OCI-LY3 (cell line): Measurements from ENCODE around the gene CCDC154.

Experiments
- H2AFZ ChIP-seq: fragments of 200-600, 300-600 bp; shearing (Covaris generic); 2 replicates; pipeline ENCODE4 v1.6.0; 2014; ENCODE audit warnings: antibody characterized with exemption, low read depth, low read length
- H3K27ac ChIP-seq: fragments of 200-600, 300-600 bp; sonication (generic); 2 replicates; pipeline ENCODE4 v1.5.1; 2014; ENCODE audit warnings: mild to moderate bottlenecking, low read length, moderate library complexity, mixed read lengths
- H3K27me3 ChIP-seq: fragments of 200-600, 300-600 bp; sonication (generic); 2 replicates; pipeline ENCODE4 v1.6.1; 2014; ENCODE audit warnings: low read depth, low read length, mixed read lengths
- H3K36me3 ChIP-seq: fragments of 200-600, 300-600 bp; sonication (generic); replicated peaks from 2 replicates; pipeline ENCODE3; 2014; ENCODE audit warnings: low read depth, low read length, mixed read lengths
- H3K4me1 ChIP-seq: fragments of 300-600, 200-600 bp; sonication (generic); 2 replicates; pipeline ENCODE4 v1.6.1; 2014; ENCODE audit warnings: low read length, mixed read lengths
- H3K4me2 ChIP-seq: fragments of 200-600, 300-600 bp; sonication (generic); 2 replicates; pipeline ENCODE4 v1.6.1; 2014; ENCODE audit warnings: low read length, mixed read lengths
- H3K4me3 ChIP-seq: fragments of 300-600, 200-600 bp; sonication (generic); 2 replicates; pipeline ENCODE4 v1.5.1; 2014; ENCODE audit warnings: antibody characterized with exemption, mild to moderate bottlenecking, low read length, moderate library complexity
- H3K79me2 ChIP-seq: fragments of 300-600, 200-600 bp; shearing (Covaris generic); 2 replicates; pipeline ENCODE4 v1.6.1; 2014; ENCODE audit warnings: mild to moderate bottlenecking, low read length, mixed read lengths
- H3K9ac ChIP-seq: fragments of 300-600, 200-600 bp; shearing (Covaris generic); 2 replicates; pipeline ENCODE4 v1.6.0; 2014; ENCODE audit warnings: mild to moderate bottlenecking, low read length, moderate library complexity
- H3K9me3 ChIP-seq: fragments of 200-600, 300-600 bp; shearing (Covaris generic); 2 replicates; pipeline ENCODE4 v1.6.1; 2014; ENCODE audit warnings: low read length, mixed read lengths; ENCODE audit not compliant: insufficient read depth
- H4K20me1 ChIP-seq: fragments of 200-600, 300-600 bp; sonication (generic); 2 replicates; pipeline ENCODE4 v1.6.1; 2016; ENCODE audit warnings: low read length, mixed read lengths; ENCODE audit not compliant: insufficient read depth
- CTCF ChIP-seq: fragments of 200-600, 300-600 bp; sonication (generic); IDR thresholded peaks from 2 replicates; pipeline ENCODE4 v1.5.1; 2014; ENCODE audit warnings: antibody characterized with exemption, low read length, low read depth
- EZH2phosphoT487 ChIP-seq: fragments of 200-600 bp; shearing (Covaris generic); IDR thresholded peaks from 2 replicates; pipeline ENCODE4 v1.6.1; 2018; ENCODE audit warnings: antibody characterized with exemption, mixed run types, low read depth

CCDC154 gene

GRCh38 chr16:1397779-1398178 lies 46.6 kb downstream of the CCDC154 start:
- no peak overlapping the region for H2AFZ ChIP-seq
- H3K27me3 ChIP-seq = no peaks in the 10 kb centered on the region
- TF ChIP-seq CTCF = no peak
- no peak for TF ChIP-seq EZH2phosphoT487
- no peaks in the 10 kb centered on the region for H3K4me1 ChIP-seq
- H4K20me1 ChIP-seq = no peaks in the 10 kb centered on the region
- no peak overlapping the region for H3K27ac ChIP-seq
- no peak overlapping the region for H3K4me3 ChIP-seq
- peaks cover 6% of the 10 kb centered on the region for H3K36me3 ChIP-seq
- no peak overlapping the region for H3K4me2 ChIP-seq
- H3K9me3 ChIP-seq = no peaks in the 10 kb centered on the region
- no peaks in the 10 kb centered on the region for H3K79me2 ChIP-seq
- H3K9ac ChIP-seq = no peak overlapping the region

GRCh38 chr16:1395444-1396031 lies 48.8 kb downstream of the CCDC154 start:
- Histone ChIP-seq H3K27ac (no peak overlapping the region), H3K4me1 (no peaks in the 10 kb centered on the region), H2AFZ (no peak overlapping the region), H4K20me1 (no peaks in the 10 kb centered on the region), H3K4me2 (no peak overlapping the region), H3K36me3 (no peaks in the 10 kb centered on the region), H3K9me3 (no peaks in the 10 kb centered on the region), H3K79me2 (no peaks in the 10 kb centered on the region), H3K27me3 (no peaks in the 10 kb centered on the region), H3K9ac (no peak overlapping the region), H3K4me3 (no peak overlapping the region)
- no peak for TF ChIP-seq CTCF
- TF ChIP-seq EZH2phosphoT487 = no peak

GRCh38 chr16:1394367-1394951 lies 49.9 kb downstream of the CCDC154 start:
- no peaks in the 10 kb centered on the region for H3K4me1 ChIP-seq
- no peak overlapping the region for H3K27ac ChIP-seq
- TF ChIP-seq CTCF = no peak
- H3K9ac ChIP-seq = no peak overlapping the region
- H4K20me1 ChIP-seq = no peaks in the 10 kb centered on the region
- H3K4me3 ChIP-seq = no peak overlapping the region
- no peak overlapping the region for H3K4me2 ChIP-seq
- no peaks in the 10 kb centered on the region for H3K9me3 ChIP-seq
- H3K36me3 ChIP-seq = no peaks in the 10 kb centered on the region
- no peaks in the 10 kb centered on the region for H3K79me2 ChIP-seq
- no peaks in the 10 kb centered on the region for H3K27me3 ChIP-seq
- no peak overlapping the region for H2AFZ ChIP-seq

- Histone ChIP-seq H3K4me2 (no peak overlapping the region), H4K20me1 (no peaks in the 10 kb centered on the region), H3K27me3 (no peaks in the 10 kb centered on the region), H2AFZ (no peak overlapping the region), H3K9ac (no peak overlapping the region), H3K4me1 (no peaks in the 10 kb centered on the region), H3K4me3 (no peak overlapping the region), H3K27ac (no peak overlapping the region), H3K79me2 (no peaks in the 10 kb centered on the region), H3K36me3 (no peaks in the 10 kb centered on the region), H3K9me3 (no peaks in the 10 kb centered on the region)
- no peak for TF ChIP-seq CTCF
- TF ChIP-seq EZH2phosphoT487 = no peak
These were observed 50.7 kb downstream of the CCDC154 start for GRCh38 chr16:1393613-1394176.
